GM18511 (cell line): ENCODE data around the gene MRNIP.

Experiments
- ATAC-seq: cut with Tn5 transposase; IDR thresholded peaks from one replicate; pipeline ENCODE4 v1.9.1; 2021; ENCODE audit warnings: mild to moderate bottlenecking, moderate library complexity; ENCODE audit not compliant: unreplicated experiment

The MRNIP gene

DNA sequence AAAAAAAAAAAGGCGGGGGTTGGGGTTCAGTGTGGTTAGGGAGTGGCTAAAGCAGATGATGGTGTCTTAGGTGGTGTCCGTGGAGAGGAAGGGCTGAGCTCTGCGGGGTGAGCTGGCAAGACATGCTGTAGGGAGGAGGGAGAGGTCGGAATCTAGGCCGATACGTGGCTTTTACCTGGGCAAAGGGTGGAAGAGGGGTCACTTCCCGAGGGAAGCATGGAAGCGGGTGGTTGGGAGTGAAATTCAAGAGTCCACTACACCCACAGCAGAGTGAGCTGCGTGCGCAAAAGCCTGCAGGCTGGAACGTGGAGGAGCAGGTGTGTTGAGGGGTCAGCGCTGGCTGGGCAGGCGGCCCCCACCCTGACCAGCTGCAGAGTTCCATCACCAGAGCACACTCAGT, 31.3 kb upstream of the MRNIP start:
- ATAC-seq, result no peak

DNA sequence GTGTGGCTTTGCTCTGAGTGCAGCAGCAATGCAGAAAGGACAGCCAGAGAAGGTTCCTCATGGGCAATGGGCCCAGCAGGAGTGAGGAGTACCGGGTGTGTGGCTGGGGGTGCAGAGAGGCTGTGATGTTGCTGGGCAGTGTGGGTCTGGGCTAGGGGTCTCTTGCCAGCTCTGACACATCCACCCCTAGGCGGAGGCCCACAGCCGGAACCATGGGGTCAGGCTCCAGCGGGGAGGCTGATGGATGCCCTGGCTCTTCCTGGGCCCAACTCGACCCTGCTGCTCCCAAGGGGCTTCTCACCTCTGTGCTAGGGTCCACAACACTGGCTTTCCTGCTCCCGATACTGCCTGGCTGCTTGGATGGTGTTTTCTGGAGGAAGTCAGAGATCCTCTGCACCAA, 29.2 kb upstream of the MRNIP start:
- ATAC-seq, result no peak

DNA sequence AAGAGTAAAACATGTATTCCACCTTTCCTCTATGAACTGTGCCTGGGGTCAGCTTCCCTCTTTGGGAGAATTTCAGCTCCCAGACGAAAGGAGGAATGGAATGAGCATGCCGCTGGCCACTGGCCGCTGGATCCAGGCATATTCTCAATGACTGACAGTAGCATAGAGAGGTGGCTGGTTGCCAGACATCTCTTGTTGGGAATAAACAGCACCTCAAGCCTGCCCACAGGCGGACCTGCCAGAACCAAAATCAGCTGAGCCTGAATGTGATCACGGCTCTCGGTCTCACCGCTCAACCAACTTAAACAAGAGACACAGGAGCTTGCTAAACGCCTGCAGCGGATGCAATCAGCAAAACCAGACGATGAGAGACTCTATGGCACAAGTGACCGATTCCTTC, 28.5 kb upstream of the MRNIP start:
- ATAC-seq, result no peak

DNA sequence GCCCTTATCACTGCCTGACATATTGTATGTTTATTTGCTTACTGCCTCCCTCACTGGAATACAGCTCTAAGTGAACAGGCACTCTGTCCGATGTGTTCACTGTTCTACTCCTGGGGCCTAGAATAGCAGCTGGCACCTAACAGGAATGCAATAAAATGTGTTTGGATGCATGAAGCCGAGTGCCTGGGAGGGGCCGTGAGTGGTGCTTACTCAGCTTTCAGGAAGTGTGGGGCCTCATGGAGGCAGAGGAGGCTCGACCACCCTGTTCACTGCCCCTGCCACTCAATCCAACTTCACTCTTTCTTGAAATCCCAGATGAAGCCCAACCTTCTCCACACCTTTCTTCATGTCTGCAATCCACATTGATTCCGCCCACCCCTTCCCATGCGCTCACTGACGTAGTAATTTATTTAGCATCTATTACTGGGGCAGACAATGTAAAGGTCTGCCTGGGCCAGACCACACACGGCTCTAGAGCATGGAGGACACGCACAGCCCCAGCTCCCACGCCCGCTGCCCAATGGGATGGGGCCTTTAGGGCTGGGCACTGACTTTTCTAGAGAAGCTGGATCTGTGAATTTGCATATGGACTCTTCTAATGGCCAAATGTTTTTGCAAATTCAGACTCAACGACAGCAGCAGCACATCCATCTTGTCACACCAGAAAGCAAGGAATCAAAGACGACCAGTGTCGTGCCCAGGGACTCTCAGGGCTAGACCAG, 27.7 kb upstream of the MRNIP start:
- no peak for ATAC-seq

DNA sequence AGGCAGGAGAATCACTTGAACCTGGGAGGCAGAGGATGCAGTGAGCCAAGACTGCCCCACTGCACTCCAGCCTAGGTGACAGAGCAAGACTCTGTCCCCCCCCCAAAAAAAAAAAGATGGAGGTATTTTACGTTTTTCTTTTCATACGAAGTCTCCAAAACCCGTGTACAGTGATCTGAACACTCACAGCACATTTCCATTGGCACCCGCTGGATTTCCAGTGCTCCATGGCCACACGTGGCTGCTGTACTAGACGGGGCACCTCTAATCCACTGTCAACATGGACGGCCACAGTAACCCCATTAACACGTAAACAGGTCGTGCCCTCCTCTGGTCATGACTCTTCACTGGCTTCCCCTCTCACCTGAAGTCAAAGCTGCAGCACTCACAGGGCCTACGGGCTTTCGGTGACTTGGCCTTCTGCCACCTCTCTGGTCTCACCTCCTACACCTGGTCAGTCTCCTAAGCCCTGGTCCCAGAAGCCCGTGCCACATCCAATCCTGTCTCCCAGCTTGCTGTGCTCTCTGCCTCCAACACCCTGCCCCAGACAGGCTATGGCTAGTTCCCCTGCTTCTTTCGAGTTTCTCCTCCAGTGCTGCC, 27.0 kb upstream of the MRNIP start:
- ATAC-seq, result no peak

DNA sequence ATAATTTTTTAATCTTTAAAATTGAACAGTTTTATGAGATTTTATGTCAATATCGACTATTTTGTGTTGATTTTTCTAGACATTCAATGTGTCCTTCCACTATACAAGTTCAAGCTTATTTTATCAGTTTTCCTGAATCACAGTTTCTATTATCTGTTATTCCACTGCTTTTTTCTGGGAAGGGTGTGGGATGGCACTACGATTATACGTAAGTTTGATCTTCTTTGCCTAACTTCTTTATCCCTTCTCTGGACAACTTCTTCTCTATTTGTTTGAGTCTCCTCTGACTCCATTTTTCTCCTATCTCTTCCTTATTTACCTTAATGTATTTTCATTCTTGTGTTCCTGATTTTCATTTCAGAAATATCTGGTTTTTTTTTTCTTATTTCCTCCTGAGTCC, 24.5 kb upstream of the MRNIP start:
- no peak for ATAC-seq

DNA sequence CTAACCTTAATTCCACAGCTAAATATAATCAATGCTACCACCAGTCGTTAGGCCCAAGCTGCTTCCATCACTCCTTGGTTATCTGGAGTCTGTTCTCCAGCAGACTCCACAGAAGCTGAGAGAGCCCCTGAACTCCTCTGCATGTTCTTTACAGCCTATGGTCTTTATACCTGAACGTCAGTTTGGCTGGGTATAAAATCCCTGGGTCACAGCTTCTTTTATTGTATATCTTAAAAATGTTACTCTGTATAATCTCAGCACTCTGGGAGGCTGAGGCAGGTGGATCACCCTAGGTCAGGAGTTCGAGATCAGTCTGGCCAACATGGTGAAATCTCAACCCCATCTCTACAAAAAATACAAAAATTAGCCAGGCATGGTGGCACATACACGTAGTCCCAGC, 23.7 kb upstream of the MRNIP start:
- ATAC-seq, result no peak

DNA sequence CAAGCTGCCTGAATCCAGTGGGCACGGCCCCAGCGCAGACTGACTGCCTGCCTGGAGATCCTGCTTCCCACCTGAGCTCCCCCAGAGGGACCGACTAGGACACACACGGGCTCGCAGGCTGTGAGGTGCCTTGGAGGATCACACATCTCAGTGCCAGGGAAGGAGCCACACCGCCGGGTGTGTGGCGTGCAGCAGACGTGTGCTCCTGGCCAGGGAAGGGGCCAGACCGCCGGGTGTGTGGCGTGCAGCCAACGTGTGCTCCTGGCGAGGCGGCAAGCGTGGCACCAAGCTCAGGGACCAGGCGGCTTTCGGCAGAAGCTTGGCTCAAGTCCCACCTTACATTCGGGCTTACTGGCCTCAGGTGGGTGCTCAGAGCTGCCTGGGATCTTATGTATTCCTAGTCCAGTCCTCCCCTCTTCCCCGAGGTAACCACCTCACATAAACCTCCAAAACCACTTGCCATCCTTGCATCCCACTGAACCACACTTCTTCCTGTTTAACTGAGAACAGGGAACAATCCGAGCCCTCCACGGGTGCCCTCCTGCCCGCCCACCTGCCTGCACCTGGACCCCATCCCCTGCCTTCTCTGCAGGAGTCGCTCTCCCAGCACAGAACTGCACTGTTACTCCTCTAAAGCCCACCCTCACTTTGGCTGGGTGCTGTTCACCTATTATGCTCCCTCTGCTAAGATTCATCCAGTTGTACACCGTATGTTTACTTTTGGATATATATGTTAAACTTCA, 22.4 kb upstream of the MRNIP start:
- no peak for ATAC-seq

DNA sequence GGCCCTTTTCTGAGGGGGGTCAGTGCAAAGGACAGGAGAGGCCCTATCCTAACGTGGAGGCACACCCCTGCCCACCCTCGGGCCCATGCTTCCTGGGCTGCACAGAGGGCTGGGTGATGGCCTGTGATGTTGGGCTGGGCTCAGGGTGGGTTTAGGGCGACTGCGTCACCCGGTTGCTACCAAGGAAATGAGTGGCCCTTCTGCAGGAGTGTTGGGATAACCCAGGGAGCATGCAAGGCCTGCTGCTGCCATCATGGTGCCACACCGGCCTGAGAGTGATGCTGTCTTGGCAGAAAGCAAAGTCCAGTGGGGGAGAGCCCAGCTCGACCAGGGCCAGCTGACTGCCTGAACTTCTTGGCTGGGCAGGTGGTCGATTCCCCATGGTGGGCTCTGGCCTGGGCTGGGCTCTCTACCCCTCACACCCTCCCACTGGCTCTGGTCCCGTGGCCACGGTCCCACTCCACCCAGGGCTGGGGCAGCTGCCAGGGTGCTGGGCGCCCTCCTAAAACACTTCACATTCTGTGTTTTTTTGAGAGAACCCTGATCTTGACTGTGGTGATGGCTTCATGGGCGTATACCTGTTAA, 21.5 kb upstream of the MRNIP start:
- ATAC-seq, result no peak

DNA sequence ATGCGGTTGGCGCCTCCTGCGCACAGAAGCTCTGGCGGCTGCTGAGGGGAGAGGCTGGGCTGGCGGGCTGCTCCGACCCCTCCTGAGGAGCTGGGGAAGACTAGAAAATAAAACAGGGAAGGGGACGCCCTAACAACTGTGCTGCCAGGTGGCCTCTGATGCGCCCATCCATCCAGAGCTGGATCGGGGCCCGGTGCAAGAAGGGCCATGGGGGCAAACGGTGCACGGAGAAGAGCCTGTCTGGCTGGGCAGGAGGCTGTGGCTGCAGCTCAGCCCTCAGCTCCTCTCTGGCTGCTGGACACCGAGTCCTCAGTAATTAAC, 21.0 kb upstream of the MRNIP start:
- no peak for ATAC-seq

DNA sequence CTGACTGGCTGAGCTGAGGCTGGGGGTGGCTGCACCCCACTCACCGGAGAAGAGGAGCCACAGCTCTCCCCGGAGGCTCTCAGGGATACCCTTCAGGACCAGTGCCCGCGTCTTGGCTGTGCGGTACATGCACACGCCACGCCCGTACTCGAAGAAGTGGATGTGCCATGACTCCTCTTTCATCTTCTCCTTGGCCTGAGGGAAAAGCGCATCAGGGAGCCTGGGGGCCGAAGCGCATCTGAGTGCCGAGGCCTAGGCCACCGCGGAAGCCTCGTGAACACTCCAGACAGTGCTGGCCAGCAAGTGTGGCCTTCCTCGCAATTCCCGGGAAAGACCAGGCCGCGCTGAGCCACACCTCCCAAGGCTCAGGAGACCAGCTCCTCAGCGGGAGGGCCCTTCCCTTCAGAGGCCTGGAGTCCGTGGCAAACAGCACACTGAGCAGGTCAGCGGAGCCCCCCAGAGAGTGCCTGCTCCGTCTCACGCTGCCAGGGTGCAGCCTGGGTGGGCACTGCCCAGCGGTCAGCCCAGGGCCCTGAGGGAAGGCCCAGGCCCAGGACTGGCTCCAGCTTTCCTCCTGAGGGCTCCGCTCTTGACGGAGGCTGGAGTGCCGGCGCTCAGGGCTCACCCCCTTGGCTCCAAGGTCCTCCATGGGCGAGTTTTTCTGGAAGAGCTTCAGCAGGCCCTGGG, 20.5 kb upstream of the MRNIP start:
- no peak for ATAC-seq

DNA sequence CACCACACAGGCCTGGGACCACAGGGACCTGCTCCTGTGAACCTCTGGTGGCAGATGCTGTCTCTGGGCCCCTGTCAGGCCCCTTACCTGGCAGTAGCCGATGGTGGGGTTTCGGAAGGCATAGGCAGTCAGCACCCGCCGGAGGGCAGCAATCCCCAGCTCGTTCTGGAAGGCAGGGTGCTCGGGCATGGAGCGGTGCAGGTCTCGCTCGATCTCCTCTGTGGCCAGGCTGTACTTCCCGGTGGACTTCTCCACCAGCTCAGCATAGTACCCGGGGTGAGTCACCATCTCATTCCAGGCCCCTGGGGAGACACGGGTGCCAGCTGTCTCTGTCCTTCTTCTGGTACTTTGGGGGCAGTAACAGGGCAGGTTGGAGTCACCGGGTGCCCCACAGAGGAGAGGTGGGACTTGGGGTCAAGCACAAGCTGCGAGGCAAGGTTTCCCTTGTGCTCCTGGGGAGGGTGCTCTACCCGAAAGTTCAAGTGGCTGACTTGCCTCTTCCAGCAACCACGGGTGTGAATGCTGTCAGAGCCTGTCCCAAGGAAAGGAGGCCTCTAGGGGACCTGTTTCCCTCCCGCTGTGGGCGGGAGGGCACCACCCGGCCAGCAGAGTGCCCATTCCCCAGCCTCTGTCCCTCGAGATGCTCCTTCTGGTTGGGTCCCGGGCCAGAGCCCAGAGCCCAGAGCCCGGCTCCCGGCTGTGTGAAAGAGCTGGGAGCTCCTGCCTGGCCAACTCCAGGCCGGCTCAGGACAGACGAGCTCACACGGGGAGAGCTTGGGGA, 19.8 kb upstream of the MRNIP start:
- no peak for ATAC-seq

DNA sequence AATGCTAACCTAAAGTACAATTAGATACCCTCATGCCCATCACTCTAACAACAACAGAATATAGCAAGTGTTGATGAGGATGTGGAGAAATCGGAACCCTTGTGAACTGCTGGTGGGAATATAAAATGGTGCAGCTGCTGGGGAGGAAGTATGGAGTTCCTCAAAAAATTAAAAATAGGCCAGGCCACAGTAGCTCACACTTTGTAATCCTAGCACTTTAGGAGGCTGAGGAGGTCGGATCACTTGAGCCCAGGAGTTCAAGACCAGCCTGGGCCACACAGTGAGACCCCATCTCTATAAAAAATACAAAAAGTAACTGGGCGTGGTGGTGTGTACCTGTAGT, 18.0 kb upstream of the MRNIP start:
- ATAC-seq, result no peak

DNA sequence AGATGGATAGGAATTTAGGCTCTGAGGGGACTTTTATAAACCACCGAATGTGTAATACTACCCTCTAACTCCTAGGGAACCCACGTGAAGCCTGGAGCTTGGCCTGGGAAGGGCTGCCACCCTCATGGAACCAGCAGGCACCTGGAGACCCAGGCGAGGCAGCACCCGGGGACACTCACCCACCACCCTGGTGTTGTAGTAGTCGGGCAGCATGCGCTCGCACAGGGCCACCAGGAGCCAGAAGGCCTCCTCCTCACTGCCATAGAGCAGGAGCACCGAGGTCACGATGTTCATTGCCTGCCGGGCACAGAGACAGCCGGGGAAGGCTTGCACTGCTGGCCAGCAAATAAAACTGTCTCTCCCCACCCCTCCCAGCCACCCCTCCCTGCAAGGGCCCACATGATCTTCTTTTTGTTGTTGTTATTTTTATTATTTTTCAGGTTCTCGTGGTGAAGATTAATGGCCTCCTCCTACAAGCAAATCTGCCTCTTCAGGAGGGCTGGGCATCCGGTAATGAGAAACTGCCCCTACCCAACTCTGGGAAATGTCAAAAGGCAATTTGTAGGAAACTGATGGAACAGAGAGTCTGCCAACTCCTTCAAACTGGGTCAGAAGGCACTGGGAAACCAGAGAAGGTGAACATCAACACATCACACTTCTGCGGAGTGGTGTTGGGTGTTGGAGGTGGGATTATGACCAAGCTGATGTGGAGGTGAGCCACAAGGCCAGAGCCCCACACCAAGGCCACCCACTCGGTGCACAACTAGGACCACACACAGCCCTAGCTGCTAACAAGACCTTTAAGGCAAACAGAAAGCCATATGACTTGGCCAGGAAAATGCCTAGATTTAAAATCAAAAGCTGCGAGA, 17.4 kb upstream of the MRNIP start:
- no peak for ATAC-seq

DNA sequence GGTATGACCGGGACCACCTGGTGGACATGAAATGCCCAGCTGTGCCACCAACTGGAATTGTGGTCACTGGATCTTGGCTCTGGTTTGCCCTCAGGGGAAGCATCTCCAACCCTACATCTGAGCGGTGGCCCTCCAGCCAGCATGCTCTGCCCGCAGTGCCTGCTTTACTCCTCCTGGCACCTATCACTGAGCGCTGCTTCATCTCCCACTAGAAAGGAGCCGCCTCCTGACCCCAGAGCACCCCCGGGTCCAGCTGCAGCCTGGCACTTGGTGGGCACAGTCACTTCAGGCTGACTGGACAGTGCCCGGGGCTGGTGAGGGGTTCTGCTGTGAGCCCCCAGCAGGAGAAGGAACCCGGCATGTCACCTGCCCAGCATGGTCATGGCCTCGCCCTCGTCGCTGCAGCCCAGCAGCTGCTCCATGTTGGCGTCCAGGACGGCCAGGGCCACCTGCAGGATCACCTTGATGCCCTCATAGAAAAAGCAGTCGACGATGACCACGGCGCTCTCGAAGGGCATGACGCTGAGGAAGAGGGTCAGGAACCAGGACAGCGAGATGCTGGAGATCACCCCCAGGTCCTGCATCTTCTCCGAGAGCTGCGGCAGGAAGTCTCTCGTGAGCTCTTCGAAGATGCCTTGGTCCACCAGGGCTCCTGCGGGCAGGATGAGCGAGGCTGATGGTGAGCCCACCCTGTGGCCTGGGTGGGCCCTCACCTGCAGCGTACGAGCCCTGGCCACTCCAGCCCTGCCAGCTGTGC, 16.1 kb upstream of the MRNIP start:
- ATAC-seq, result no peak

DNA sequence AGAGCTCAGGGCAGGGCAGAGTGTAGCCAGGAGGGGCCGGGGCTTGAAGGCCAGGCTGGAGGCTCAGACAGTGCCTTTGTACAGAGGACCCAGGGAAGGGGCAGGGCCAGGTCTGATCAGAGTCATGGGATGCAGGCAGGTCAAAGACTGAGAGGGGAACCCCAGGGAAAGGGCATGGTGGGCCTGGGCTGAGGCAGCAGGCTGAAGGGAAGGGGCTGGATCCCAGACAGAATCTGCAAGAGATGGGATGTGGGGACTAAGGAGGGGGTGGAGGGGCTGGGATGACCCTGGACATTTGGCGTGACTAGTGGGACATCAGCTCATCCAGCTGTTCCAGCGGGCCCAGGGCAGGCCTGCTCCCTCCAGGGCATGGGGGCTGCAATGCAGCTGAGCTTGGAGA, 15.5 kb upstream of the MRNIP start:
- no peak for ATAC-seq

DNA sequence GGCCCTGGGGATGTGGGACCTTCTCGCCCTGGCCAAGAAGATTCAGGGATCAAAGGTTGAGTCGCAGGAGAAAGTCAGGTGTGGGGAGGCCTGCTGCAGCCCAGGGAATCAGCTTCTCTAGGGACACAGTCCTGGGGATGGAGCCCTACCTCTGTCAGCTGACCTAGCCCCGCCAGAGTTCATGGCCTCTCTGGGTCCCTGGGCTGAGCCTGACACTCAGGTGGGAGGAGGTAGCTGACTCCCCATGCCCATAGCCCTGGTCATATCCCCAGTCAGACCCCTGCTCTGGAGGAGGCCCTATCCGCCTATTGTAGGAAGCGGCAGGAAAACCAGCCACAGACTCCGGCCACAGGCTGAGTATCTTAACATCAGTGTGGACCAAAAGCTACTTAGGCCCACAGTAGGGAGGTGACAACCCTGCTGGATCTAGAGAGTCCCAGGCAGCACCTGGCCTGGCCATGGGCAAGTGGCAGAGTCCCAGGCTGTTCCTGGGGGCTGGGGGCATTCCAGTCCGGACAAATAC, 15.0 kb upstream of the MRNIP start:
- ATAC-seq, result no peak

DNA sequence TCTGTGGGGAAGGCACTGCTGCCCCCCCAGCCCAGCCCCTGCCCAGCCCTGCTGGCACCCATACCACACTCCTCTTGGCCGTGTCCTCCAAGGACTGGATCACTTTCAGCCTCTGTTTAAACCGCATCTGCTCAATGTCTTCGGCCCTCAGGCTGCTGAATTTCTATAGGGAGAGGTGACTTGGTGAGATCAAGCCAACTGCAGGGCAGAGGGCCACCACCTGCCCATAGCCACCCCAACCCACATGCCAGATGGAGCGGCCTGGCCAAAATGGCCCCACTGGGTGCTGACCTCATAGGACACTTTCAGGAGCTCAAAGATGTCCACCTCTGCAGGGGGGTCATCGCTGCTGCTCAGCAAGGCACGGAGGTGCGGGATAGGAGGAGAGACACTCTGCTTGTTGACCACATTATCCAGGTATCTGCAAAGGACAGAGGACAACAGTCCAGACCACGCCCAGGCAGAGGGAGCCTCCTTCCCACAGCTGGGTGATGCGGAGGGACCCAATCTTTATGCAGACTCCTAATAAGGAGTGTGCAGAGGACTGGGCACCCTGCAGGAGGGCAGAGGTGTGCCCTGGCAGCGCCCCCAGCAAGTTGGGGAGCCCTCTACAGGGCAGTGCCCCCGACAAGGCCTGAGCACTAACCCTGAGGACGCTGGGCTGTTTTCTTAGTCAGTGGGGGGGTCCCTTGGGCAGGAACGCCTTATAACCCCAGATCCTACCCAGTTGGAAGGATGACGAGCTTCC, 14.4 kb upstream of the MRNIP start:
- no peak for ATAC-seq
